IMR-90 (cell line): ENCODE measurements around the gene SLC17A8. TPM values are rescaled to one million over a fixed set of nuclear protein-coding genes. Genes with fewer than 3 reads are reported as not detected.

Experiments used
- ATAC-seq: fragments of 200-7000 bp; cut with Tn5 transposase; 2 replicates; pipeline ENCODE4 v1.9.1; 2020; ENCODE audit warnings: low read depth, mild to moderate bottlenecking, moderate library complexity
- BruUV-seq: library from RNA; stranded (reverse); fragments of 400-500 nt; replicated peaks from 2 replicates; lab custom pipeline; 2021; lab: Mats Ljungman, UMichigan
- CTCF ChIA-PET: fragments of 300-600 bp; formaldehyde crosslinking; extraction: SDS; loops from one replicate; lab custom pipeline; 2021; ENCODE audit warnings: antibody characterized with exemption; lab: Yijun Ruan, JAX
- POLR2A ChIA-PET: fragments of 300-600 bp; sonication (Branson Sonifier 250); formaldehyde crosslinking; loops from one replicate; lab custom pipeline; 2022; ENCODE audit warnings: antibody characterized with exemption; ENCODE audit not compliant: unreplicated experiment; lab: Charles Lee
- DNase-seq: peaks from one replicate; pipeline ENCODE4 v3.0.0; 2013
- H2AFZ ChIP-seq: replicated peaks from 2 replicates; pipeline ENCODE3; 2013; ENCODE audit warnings: low read length, mild to moderate bottlenecking; ENCODE audit not compliant: poor library complexity
- H2AK5ac ChIP-seq: 2 replicates; pipeline ENCODE4 v1.6.1; 2013; ENCODE audit warnings: low read depth, low read length, inconsistent platforms
- H2AK9ac ChIP-seq: replicated peaks from 2 replicates; pipeline ENCODE3; 2013; ENCODE audit warnings: mild to moderate bottlenecking, low read depth, low read length, moderate library complexity; ENCODE audit not compliant: poor library complexity
- H2BK120ac ChIP-seq: 2 replicates; pipeline ENCODE4 v1.6.1; 2013; ENCODE audit warnings: low read depth, low read length, inconsistent platforms
- H2BK15ac ChIP-seq: 3 replicates; pipeline ENCODE4 v1.6.1; 2013; ENCODE audit warnings: low read depth, low read length, inconsistent platforms
- H2BK20ac ChIP-seq: 2 replicates; pipeline ENCODE4 v1.6.1; 2013; ENCODE audit warnings: low read depth, mild to moderate bottlenecking, inconsistent platforms, low read length, moderate library complexity
- H2BK5ac ChIP-seq: 2 replicates; pipeline ENCODE4 v1.6.1; 2013; ENCODE audit warnings: mild to moderate bottlenecking, low read depth, low read length, inconsistent platforms; ENCODE audit not compliant: poor library complexity, severe bottlenecking
- H3K14ac ChIP-seq: replicated peaks from 2 replicates; pipeline ENCODE4 v1.6.1; 2013; ENCODE audit warnings: low read depth, low read length, inconsistent platforms
- H3K18ac ChIP-seq: 2 replicates; pipeline ENCODE4 v1.6.1; 2013; ENCODE audit warnings: low read depth, low read length, control low read depth
- H3K23ac ChIP-seq: 2 replicates; pipeline ENCODE4 v1.6.1; 2013; ENCODE audit warnings: low read depth, low read length, inconsistent platforms
- H3K27ac ChIP-seq: 2 replicates; pipeline ENCODE4 v1.5.1; 2013; ENCODE audit warnings: mild to moderate bottlenecking, control low read depth, low read length; ENCODE audit not compliant: insufficient read depth
- H3K27me3 ChIP-seq: 2 replicates; pipeline ENCODE4 v1.6.1; 2013; ENCODE audit warnings: low read length; ENCODE audit not compliant: control insufficient read depth, insufficient read depth
- H3K36me3 ChIP-seq: 2 replicates; pipeline ENCODE4 v1.6.1; 2013; ENCODE audit warnings: low read length, mixed read lengths; ENCODE audit not compliant: control insufficient read depth, insufficient read depth
- H3K4ac ChIP-seq: 2 replicates; pipeline ENCODE4 v1.6.1; 2013; ENCODE audit warnings: low read depth, low read length, inconsistent platforms
- H3K4me1 ChIP-seq: 2 replicates; pipeline ENCODE4 v1.6.1; 2013; ENCODE audit warnings: low read length, mixed read lengths; ENCODE audit not compliant: control insufficient read depth, insufficient read depth
- H3K4me2 ChIP-seq: 2 replicates; pipeline ENCODE4 v1.6.1; 2013; ENCODE audit warnings: low read depth, mild to moderate bottlenecking, control low read depth, low read length, moderate library complexity
- H3K4me3 ChIP-seq: 2 replicates; pipeline ENCODE4 v1.5.1; 2013; ENCODE audit warnings: low read depth, mild to moderate bottlenecking, control low read depth, low read length, moderate library complexity; ENCODE audit not compliant: insufficient read depth
- H3K56ac ChIP-seq: 2 replicates; pipeline ENCODE4 v1.6.1; 2013; ENCODE audit warnings: low read length, inconsistent platforms; ENCODE audit not compliant: insufficient read depth; ENCODE audit errors: extremely low read depth
- H3K79me1 ChIP-seq, 2 experiments: 2 replicates each; pipeline ENCODE4 v1.6.1; 2013; ENCODE audit warnings: low read length in 2 of 2, inconsistent platforms in 1 of 2, low read depth in 1 of 2
- H3K9ac ChIP-seq: 2 replicates; pipeline ENCODE4 v1.6.1; 2013; ENCODE audit warnings: low read depth, low read length, control low read depth
- H3K9me1 ChIP-seq: 2 replicates; pipeline ENCODE4 v1.6.1; 2013; ENCODE audit warnings: low read length, inconsistent platforms; ENCODE audit not compliant: insufficient read depth
- H3K9me3 ChIP-seq: 2 replicates; pipeline ENCODE4 v1.6.1; 2013; ENCODE audit warnings: low read length; ENCODE audit not compliant: control insufficient read depth, insufficient read depth
- H4K20me1 ChIP-seq: 2 replicates; pipeline ENCODE4 v1.6.1; 2013; ENCODE audit warnings: low read length, inconsistent platforms; ENCODE audit not compliant: insufficient read depth
- H4K5ac ChIP-seq: 2 replicates; pipeline ENCODE4 v1.6.1; 2013; ENCODE audit warnings: mild to moderate bottlenecking, low read depth, low read length, control low read depth
- H4K8ac ChIP-seq, 2 experiments: 2 replicates each; pipeline ENCODE4 v1.6.1; 2013; ENCODE audit warnings: low read depth in 2 of 2, low read length in 2 of 2, control low read depth in 1 of 2, inconsistent platforms in 1 of 2
- H4K91ac ChIP-seq: 2 replicates; pipeline ENCODE4 v1.6.1; 2013; ENCODE audit warnings: low read depth, low read length, inconsistent platforms; ENCODE audit not compliant: insufficient read depth
- BHLHE40 ChIP-seq: fragments of 150-350 bp; IDR thresholded peaks from 2 replicates; pipeline ENCODE4 v1.6.1; 2016; ENCODE audit warnings: mild to moderate bottlenecking, low read depth, low read length
- CHD1 ChIP-seq: IDR thresholded peaks from 2 replicates; pipeline ENCODE4 v1.6.1; 2012; ENCODE audit warnings: low read depth, low read length, improper control_type of control experiment
- CTCF ChIP-seq: conservative IDR thresholded peaks from 2 replicates; pipeline ENCODE4 v1.5.1; 2012; ENCODE audit warnings: mild to moderate bottlenecking, low read depth, low read length, improper control_type of control experiment
- ELK1 ChIP-seq: fragments of 150-350 bp; IDR thresholded peaks from 2 replicates; pipeline ENCODE4 v1.6.1; 2016; ENCODE audit warnings: low read depth, mild to moderate bottlenecking, low read length, moderate library complexity, borderline replicate concordance
- MAFK ChIP-seq: IDR thresholded peaks from 2 replicates; pipeline ENCODE4 v1.6.1; 2012; ENCODE audit warnings: low read depth, low read length, improper control_type of control experiment
- MAZ ChIP-seq: IDR thresholded peaks from 2 replicates; pipeline ENCODE4 v1.6.1; 2012; ENCODE audit warnings: low read depth, mild to moderate bottlenecking, low read length, improper control_type of control experiment, moderate library complexity, borderline replicate concordance
- MXI1 ChIP-seq: IDR thresholded peaks from 2 replicates; pipeline ENCODE4 v1.6.1; 2012; ENCODE audit warnings: low read depth, mild to moderate bottlenecking, low read length, moderate library complexity, borderline replicate concordance
- POLR2A ChIP-seq: IDR thresholded peaks from 2 replicates; pipeline ENCODE4 v1.6.1; 2012; ENCODE audit warnings: mild to moderate bottlenecking, low read depth, low read length
- RCOR1 ChIP-seq: IDR thresholded peaks from 2 replicates; pipeline ENCODE4 v1.6.1; 2012; ENCODE audit warnings: mild to moderate bottlenecking, low read length, improper control_type of control experiment; ENCODE audit not compliant: insufficient replicate concordance
- SMC3 ChIP-seq: fragments of 150-350 bp; IDR thresholded peaks from 2 replicates; pipeline ENCODE4 v1.6.1; 2016; ENCODE audit warnings: low read depth, mild to moderate bottlenecking, antibody characterized with exemption, low read length, moderate library complexity
- WGBS, 2 experiments: methylation state at CpG; one replicate each; pipeline versions ENCODE4 v1.1.5 to v1.1.7; 2013; ENCODE audit warnings: missing lambda C conversion rate in 2 of 2; ENCODE audit not compliant: insufficient read length in 1 of 2; ENCODE audit errors: extremely low coverage in 2 of 2; 5-methylcytosine and 5-hydroxymethylcytosine counted together
- dilution Hi-C: fragments of 300-500 bp; cut with HindIII; formaldehyde crosslinking; loops from one replicate; pipeline ENCODE4 v1.14.3; 2018; ENCODE audit warnings: low sequenced_read_pairs; ENCODE audit not compliant: unreplicated experiment
- in situ Hi-C: fragments of 300-500 bp; cut with MboI; formaldehyde crosslinking; loops from 3 replicates; pipeline ENCODE4 v1.14.3; 2019; ENCODE audit warnings: low sequenced_read_pairs, inconsistent platforms, mixed read lengths
- intact Hi-C: fragments of 100-400 bp; cut with micrococcal nuclease; formaldehyde crosslinking; loops from 2 replicates; pipeline ENCODE4 v1.10.0; 2022
- polyA plus RNA-seq, 3 experiments: library from polyadenylated mRNA; depleted of rRNA; stranded (reverse); fragments of >200 nt; gene quantifications; 2 replicates each; pipeline ENCODE4 v1.2.3, GENCODE V29; 2012; ENCODE audit warnings: low replicate concordance in 1 of 3
- total RNA-seq: library from RNA; depleted of rRNA; stranded (reverse); fragments of >200 nt; gene quantifications from 2 replicates; pipeline ENCODE4 v1.2.3, GENCODE V29; 2012

Gene SLC17A8
- total and polyA plus RNA-seq, 2 of the 4 experiments (the other 2 are of a cell fraction): not detected

GRCh38 chr12:100403446-100403845 lies 46.6 kb downstream of the SLC17A8 start:
- Histone ChIP-seq H3K4me3 (no peak overlapping the region), H3K36me3 (no peaks in the 10 kb centered on the region), H3K4me1 (no peaks in the 10 kb centered on the region), H3K56ac (no peak overlapping the region), H2BK120ac (no peak overlapping the region), H4K8ac (no peak overlapping the region), H3K9me3 (no peaks in the 10 kb centered on the region), H2BK5ac (no peak overlapping the region), H4K5ac (no peak overlapping the region), H2BK15ac (no peak overlapping the region), H3K4ac (no peak overlapping the region), H3K14ac (no peak overlapping the region), H2AK9ac (no peak overlapping the region), H4K91ac (no peak overlapping the region), H2AFZ (no peak overlapping the region), H3K79me1 (no peaks in the 10 kb centered on the region), H2AK5ac (no peak overlapping the region), H3K9ac (no peak overlapping the region), H4K20me1 (no peaks in the 10 kb centered on the region), H3K9me1 (no peaks in the 10 kb centered on the region), H3K4me2 (no peak overlapping the region), H3K27me3 (peaks cover 1% of the 10 kb centered on the region; the same call in 1 of the 2 replicates), H2BK20ac (no peak overlapping the region), H3K23ac (no peak overlapping the region), H3K27ac (no peak overlapping the region), H3K18ac (no peak overlapping the region)
- ATAC-seq (no peak), DNase-seq (no peak)
- TF ChIP-seq RCOR1: no peak
- TF ChIP-seq MAZ: no peak
- TF ChIP-seq CTCF: no peak
- no peak for TF ChIP-seq POLR2A
- TF ChIP-seq SMC3: no peak
- no peak for TF ChIP-seq CHD1
- no peak for TF ChIP-seq MXI1
- no peak for TF ChIP-seq MAFK
- TF ChIP-seq BHLHE40: no peak
- no peak for TF ChIP-seq ELK1
- intact Hi-C loops: no loop called here
- dilution Hi-C loops: no loop called here
- no TSS peak for BruUV-seq
- in situ Hi-C loops: no loop called here
- no CpG with 5 or more reads among the region's 2 CpGs for WGBS, 2 experiments
- ChIA-PET CTCF (interaction anchor here (0.7 kb wide), 1 partner anchor 1562 kb away, joined by 5 read pairs; no protein-coding TSS in a partner anchor), POLR2A (no interaction called here)
